GM12878 (cell line): Measurements from ENCODE around the gene REPIN1. TPM values are rescaled to one million over a fixed set of nuclear protein-coding genes. Genes with fewer than 3 reads are reported as not detected.

ENCODE experiments used
- ETV6 ChIP-seq, 2 experiments: fragments of 450-650 bp in 1 of 2; IDR thresholded peaks in 1 of 2; conservative IDR thresholded peaks in 1 of 2; 2 replicates each; pipeline ENCODE4 v1.6.1; 2014; ENCODE audit warnings: antibody characterized with exemption in 1 of 2, borderline replicate concordance in 1 of 2, low read depth in 1 of 2, mild to moderate bottlenecking in 1 of 2, moderate library complexity in 1 of 2
- FOS ChIP-seq: IDR thresholded peaks from 3 replicates; pipeline ENCODE4 v1.6.1; 2011; ENCODE audit warnings: borderline replicate concordance; ENCODE audit not compliant: insufficient read length; ENCODE audit errors: extremely low read depth
- HDAC2 ChIP-seq: fragments of 200-600 bp; sonication (generic); IDR thresholded peaks from 2 replicates; pipeline ENCODE4 v1.6.1; 2017
- IKZF1 ChIP-seq: fragments of 450-650 bp; conservative IDR thresholded peaks from 2 replicates; pipeline ENCODE4 v1.6.1; 2017; ENCODE audit warnings: antibody characterized with exemption, mild to moderate bottlenecking
- PAX5 ChIP-seq: IDR thresholded peaks from 2 replicates; pipeline ENCODE4 v1.6.1; 2011; ENCODE audit warnings: low read depth, low read length, borderline replicate concordance
- POLR2A ChIP-seq: IDR thresholded peaks from 2 replicates; pipeline ENCODE4 v1.6.1; 2011; ENCODE audit warnings: low read depth, mild to moderate bottlenecking, low read length
- RCOR1 ChIP-seq: conservative IDR thresholded peaks from 2 replicates; pipeline ENCODE4 v1.6.1; 2012; ENCODE audit warnings: low read depth, low read length, improper control_type of control experiment
- RUNX3 ChIP-seq: IDR thresholded peaks from 2 replicates; pipeline ENCODE4 v1.6.1; 2012; ENCODE audit warnings: low read length, inconsistent platforms
- SIN3A ChIP-seq: IDR thresholded peaks from 2 replicates; pipeline ENCODE4 v1.6.1; 2012; ENCODE audit warnings: low read depth, low read length, improper control_type of control experiment
- ZBED1 ChIP-seq: IDR thresholded peaks from 2 replicates; pipeline ENCODE4 v1.6.1; 2016; ENCODE audit warnings: borderline replicate concordance
- ZNF274 ChIP-seq: IDR thresholded peaks from one replicate; pipeline ENCODE4 v1.8.0; 2011; ENCODE audit not compliant: insufficient read length, insufficient read depth
- polyA plus RNA-seq, 11 experiments: library from polyadenylated mRNA; depleted of rRNA in 4 of 11; unstranded in 6 of 11; stranded (reverse) in 5 of 11; fragments of >200 nt; fragmentation: Nextera tagmentation in 4 of 11; fragmentation: Illumina TruSeq in 1 of 11; extraction: Ambion mirVana in 4 of 11; extraction: Trizol in 1 of 11; gene quantifications; 1 replicate in 1 of 11; 2 replicates in 10 of 11; pipeline versions ENCODE4 v1.2.1 to v1.2.3, GENCODE V29; 2011 to 2016; ENCODE audit warnings: inconsistent platforms in 2 of 11, missing spikeins in 2 of 11, low read depth in 1 of 11
- total RNA-seq, 4 experiments: library from RNA; depleted of rRNA in 3 of 4; stranded (reverse); fragments of >200 nt in 3 of 4; fragmentation: Illumina TruSeq in 1 of 4; extraction: Trizol in 1 of 4; gene quantifications; 2 replicates each; pipeline versions ENCODE4 v1.2.1 to v1.2.3, GENCODE V29; 2013 to 2021
- TF ChIP-seq, protein P1 (sequence below): fragments of 450-650 bp; conservative IDR thresholded peaks from 2 replicates; pipeline ENCODE4 v1.6.1; 2017; ENCODE audit warnings: mild to moderate bottlenecking, moderate library complexity
- TF ChIP-seq, protein P2 (sequence below): IDR thresholded peaks from 2 replicates; pipeline ENCODE4 v1.6.1; 2012; ENCODE audit warnings: low read depth, low read length, improper control_type of control experiment
- TF ChIP-seq, protein P3 (sequence below): fragments of 450-650 bp; formaldehyde crosslinking; IDR thresholded peaks from 2 replicates; pipeline ENCODE4 v1.4.0; 2020; ENCODE audit warnings: mild to moderate bottlenecking, moderate library complexity
- TF ChIP-seq, protein P4 (sequence below): fragments of 450-650 bp; IDR thresholded peaks from 2 replicates; pipeline ENCODE4 v1.6.1; 2017; ENCODE audit warnings: mild to moderate bottlenecking, low read depth, inconsistent platforms; ENCODE audit not compliant: poor library complexity, severe bottlenecking
- TF ChIP-seq, protein P5 (sequence below): fragments of 450-650 bp; IDR thresholded peaks from 2 replicates; pipeline ENCODE4 v1.6.1; 2016; ENCODE audit warnings: mild to moderate bottlenecking
- TF ChIP-seq, protein P6 (sequence below), 3 experiments: IDR thresholded peaks in 2 of 3; conservative IDR thresholded peaks in 1 of 3; 2 replicates each; pipeline ENCODE4 v1.5.1; 2011; ENCODE audit warnings: low read depth in 3 of 3, low read length in 3 of 3, mild to moderate bottlenecking in 3 of 3, control low read depth in 2 of 3, moderate library complexity in 2 of 3, inconsistent platforms in 1 of 3, mixed read lengths in 1 of 3; ENCODE audit not compliant: control insufficient read depth in 2 of 3, insufficient read depth in 1 of 3; ENCODE audit errors: extremely low read depth in 1 of 3

REPIN1 gene
- total and polyA plus RNA-seq, 10 of the 15 experiments (the other 5 are each of a cell fraction or from before 2014, with no cell fraction given) = 5.1 to 172 (median 76.9) TPM

DNA sequence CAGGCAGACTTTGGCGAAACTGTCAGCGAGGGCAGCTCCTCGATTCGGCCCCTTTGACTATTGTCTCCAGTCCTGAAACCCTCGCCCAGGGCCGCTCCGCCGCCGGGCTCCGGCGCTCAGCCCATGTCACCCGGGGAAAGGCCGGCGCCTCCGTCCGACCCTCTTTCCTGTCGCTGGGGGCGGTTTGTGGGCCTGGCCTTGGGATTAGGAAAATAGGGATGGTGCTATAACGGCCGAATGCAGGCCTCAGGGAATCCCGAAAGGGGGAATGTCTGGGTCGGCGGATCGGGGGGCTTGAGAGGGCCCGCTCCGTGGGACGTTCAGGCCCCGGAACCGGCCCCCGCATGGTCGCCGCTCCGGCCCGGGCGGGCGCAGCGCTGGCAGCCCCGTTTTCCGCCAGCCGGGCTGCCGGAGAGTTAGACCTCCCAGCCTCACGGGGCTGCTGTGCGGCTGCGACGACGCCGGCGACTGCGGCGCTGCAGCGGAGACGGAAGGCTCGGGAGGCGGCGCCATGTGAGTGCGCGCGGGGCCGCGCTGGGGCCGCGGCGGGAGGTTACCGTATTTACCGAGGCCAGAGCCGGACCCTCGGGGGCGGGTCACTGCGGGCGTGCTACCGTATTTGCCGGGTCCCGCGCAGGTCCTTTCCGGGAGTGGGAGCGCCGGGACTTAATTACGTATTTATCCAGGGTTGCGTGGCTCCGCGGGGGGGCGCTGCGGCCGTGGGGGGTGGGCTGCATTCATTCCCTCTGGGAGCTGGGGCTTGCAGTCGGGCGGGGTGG is 36.4 kb downstream of the REPIN1 start (continued):
- TF ChIP-seq, protein P1, sequence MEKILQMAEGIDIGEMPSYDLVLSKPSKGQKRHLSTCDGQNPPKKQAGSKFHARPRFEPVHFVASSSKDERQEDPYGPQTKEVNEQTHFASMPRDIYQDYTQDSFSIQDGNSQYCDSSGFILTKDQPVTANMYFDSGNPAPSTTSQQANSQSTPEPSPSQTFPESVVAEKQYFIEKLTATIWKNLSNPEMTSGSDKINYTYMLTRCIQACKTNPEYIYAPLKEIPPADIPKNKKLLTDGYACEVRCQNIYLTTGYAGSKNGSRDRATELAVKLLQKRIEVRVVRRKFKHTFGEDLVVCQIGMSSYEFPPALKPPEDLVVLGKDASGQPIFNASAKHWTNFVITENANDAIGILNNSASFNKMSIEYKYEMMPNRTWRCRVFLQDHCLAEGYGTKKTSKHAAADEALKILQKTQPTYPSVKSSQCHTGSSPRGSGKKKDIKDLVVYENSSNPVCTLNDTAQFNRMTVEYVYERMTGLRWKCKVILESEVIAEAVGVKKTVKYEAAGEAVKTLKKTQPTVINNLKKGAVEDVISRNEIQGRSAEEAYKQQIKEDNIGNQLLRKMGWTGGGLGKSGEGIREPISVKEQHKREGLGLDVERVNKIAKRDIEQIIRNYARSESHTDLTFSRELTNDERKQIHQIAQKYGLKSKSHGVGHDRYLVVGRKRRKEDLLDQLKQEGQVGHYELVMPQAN = peak; percentile 85
- TF ChIP-seq, protein P2, sequence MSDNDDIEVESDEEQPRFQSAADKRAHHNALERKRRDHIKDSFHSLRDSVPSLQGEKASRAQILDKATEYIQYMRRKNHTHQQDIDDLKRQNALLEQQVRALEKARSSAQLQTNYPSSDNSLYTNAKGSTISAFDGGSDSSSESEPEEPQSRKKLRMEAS = peak; percentile 41; the same call in 1 of the 2 replicates
- TF ChIP-seq SIN3A (no peak; the same call in 1 of the 2 replicates), RUNX3 (peak; percentile 75), IKZF1 (peak; percentile 92), POLR2A (peak; percentile 94), FOS (no peak), RCOR1 (no peak), HDAC2 (no peak), ZBED1 (no peak), ZNF274 (no peak), ETV6 (conservative IDR thresholded peaks at IDR 0.05 in 1 of 2, IDR thresholded peaks at IDR 0.05 in 1 of 2; ENCODE audit: borderline replicate concordance in 1 of 2, low read depth in 1 of 2) (0 out of 4 replicates have a peak, but pooled peaks of 1 of the 2 experiments have one; percentile 36), PAX5 (0 out of 2 replicates have a peak, but pooled peaks have one; percentile 19)
- TF ChIP-seq, protein P3, sequence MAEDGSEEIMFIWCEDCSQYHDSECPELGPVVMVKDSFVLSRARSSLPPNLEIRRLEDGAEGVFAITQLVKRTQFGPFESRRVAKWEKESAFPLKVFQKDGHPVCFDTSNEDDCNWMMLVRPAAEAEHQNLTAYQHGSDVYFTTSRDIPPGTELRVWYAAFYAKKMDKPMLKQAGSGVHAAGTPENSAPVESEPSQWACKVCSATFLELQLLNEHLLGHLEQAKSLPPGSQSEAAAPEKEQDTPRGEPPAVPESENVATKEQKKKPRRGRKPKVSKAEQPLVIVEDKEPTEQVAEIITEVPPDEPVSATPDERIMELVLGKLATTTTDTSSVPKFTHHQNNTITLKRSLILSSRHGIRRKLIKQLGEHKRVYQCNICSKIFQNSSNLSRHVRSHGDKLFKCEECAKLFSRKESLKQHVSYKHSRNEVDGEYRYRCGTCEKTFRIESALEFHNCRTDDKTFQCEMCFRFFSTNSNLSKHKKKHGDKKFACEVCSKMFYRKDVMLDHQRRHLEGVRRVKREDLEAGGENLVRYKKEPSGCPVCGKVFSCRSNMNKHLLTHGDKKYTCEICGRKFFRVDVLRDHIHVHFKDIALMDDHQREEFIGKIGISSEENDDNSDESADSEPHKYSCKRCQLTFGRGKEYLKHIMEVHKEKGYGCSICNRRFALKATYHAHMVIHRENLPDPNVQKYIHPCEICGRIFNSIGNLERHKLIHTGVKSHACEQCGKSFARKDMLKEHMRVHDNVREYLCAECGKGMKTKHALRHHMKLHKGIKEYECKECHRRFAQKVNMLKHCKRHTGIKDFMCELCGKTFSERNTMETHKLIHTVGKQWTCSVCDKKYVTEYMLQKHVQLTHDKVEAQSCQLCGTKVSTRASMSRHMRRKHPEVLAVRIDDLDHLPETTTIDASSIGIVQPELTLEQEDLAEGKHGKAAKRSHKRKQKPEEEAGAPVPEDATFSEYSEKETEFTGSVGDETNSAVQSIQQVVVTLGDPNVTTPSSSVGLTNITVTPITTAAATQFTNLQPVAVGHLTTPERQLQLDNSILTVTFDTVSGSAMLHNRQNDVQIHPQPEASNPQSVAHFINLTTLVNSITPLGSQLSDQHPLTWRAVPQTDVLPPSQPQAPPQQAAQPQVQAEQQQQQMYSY (CRISPR knock-in tag) = no peak
- TF ChIP-seq, protein P4, sequence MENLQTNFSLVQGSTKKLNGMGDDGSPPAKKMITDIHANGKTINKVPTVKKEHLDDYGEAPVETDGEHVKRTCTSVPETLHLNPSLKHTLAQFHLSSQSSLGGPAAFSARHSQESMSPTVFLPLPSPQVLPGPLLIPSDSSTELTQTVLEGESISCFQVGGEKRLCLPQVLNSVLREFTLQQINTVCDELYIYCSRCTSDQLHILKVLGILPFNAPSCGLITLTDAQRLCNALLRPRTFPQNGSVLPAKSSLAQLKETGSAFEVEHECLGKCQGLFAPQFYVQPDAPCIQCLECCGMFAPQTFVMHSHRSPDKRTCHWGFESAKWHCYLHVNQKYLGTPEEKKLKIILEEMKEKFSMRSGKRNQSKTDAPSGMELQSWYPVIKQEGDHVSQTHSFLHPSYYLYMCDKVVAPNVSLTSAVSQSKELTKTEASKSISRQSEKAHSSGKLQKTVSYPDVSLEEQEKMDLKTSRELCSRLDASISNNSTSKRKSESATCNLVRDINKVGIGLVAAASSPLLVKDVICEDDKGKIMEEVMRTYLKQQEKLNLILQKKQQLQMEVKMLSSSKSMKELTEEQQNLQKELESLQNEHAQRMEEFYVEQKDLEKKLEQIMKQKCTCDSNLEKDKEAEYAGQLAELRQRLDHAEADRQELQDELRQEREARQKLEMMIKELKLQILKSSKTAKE = no peak
- TF ChIP-seq, protein P5, sequence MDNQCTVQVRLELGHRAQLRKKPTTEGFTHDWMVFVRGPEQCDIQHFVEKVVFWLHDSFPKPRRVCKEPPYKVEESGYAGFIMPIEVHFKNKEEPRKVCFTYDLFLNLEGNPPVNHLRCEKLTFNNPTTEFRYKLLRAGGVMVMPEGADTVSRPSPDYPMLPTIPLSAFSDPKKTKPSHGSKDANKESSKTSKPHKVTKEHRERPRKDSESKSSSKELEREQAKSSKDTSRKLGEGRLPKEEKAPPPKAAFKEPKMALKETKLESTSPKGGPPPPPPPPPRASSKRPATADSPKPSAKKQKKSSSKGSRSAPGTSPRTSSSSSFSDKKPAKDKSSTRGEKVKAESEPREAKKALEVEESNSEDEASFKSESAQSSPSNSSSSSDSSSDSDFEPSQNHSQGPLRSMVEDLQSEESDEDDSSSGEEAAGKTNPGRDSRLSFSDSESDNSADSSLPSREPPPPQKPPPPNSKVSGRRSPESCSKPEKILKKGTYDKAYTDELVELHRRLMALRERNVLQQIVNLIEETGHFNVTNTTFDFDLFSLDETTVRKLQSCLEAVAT = no peak
- TF ChIP-seq, protein P6, sequence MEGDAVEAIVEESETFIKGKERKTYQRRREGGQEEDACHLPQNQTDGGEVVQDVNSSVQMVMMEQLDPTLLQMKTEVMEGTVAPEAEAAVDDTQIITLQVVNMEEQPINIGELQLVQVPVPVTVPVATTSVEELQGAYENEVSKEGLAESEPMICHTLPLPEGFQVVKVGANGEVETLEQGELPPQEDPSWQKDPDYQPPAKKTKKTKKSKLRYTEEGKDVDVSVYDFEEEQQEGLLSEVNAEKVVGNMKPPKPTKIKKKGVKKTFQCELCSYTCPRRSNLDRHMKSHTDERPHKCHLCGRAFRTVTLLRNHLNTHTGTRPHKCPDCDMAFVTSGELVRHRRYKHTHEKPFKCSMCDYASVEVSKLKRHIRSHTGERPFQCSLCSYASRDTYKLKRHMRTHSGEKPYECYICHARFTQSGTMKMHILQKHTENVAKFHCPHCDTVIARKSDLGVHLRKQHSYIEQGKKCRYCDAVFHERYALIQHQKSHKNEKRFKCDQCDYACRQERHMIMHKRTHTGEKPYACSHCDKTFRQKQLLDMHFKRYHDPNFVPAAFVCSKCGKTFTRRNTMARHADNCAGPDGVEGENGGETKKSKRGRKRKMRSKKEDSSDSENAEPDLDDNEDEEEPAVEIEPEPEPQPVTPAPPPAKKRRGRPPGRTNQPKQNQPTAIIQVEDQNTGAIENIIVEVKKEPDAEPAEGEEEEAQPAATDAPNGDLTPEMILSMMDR (IDR thresholded peaks at IDR 0.05 in 2 of 3, conservative IDR thresholded peaks at IDR 0.05 in 1 of 3; ENCODE audit: control insufficient read depth in 2 of 3, extremely low read depth in 1 of 3, insufficient read depth in 1 of 3, low read depth in 3 of 3, low read length in 3 of 3) = peak; percentile 13 to 39 (median 19); a peak in 4 of 6 replicates
